OCI-LY3 (cell line): Measurements from ENCODE around the gene TRIO.

Source experiments
- H2AFZ ChIP-seq: fragments of 200-600, 300-600 bp; shearing (Covaris generic); 2 replicates; pipeline ENCODE4 v1.6.0; 2014; ENCODE audit warnings: antibody characterized with exemption, low read depth, low read length
- H3K27ac ChIP-seq: fragments of 200-600, 300-600 bp; sonication (generic); 2 replicates; pipeline ENCODE4 v1.5.1; 2014; ENCODE audit warnings: mild to moderate bottlenecking, low read length, moderate library complexity, mixed read lengths
- H3K27me3 ChIP-seq: fragments of 200-600, 300-600 bp; sonication (generic); 2 replicates; pipeline ENCODE4 v1.6.1; 2014; ENCODE audit warnings: low read depth, low read length, mixed read lengths
- H3K36me3 ChIP-seq: fragments of 200-600, 300-600 bp; sonication (generic); replicated peaks from 2 replicates; pipeline ENCODE3; 2014; ENCODE audit warnings: low read depth, low read length, mixed read lengths
- H3K4me1 ChIP-seq: fragments of 300-600, 200-600 bp; sonication (generic); 2 replicates; pipeline ENCODE4 v1.6.1; 2014; ENCODE audit warnings: low read length, mixed read lengths
- H3K4me2 ChIP-seq: fragments of 200-600, 300-600 bp; sonication (generic); 2 replicates; pipeline ENCODE4 v1.6.1; 2014; ENCODE audit warnings: low read length, mixed read lengths
- H3K4me3 ChIP-seq: fragments of 300-600, 200-600 bp; sonication (generic); 2 replicates; pipeline ENCODE4 v1.5.1; 2014; ENCODE audit warnings: antibody characterized with exemption, mild to moderate bottlenecking, low read length, moderate library complexity
- H3K79me2 ChIP-seq: fragments of 300-600, 200-600 bp; shearing (Covaris generic); 2 replicates; pipeline ENCODE4 v1.6.1; 2014; ENCODE audit warnings: mild to moderate bottlenecking, low read length, mixed read lengths
- H3K9ac ChIP-seq: fragments of 300-600, 200-600 bp; shearing (Covaris generic); 2 replicates; pipeline ENCODE4 v1.6.0; 2014; ENCODE audit warnings: mild to moderate bottlenecking, low read length, moderate library complexity
- H3K9me3 ChIP-seq: fragments of 200-600, 300-600 bp; shearing (Covaris generic); 2 replicates; pipeline ENCODE4 v1.6.1; 2014; ENCODE audit warnings: low read length, mixed read lengths; ENCODE audit not compliant: insufficient read depth
- H4K20me1 ChIP-seq: fragments of 200-600, 300-600 bp; sonication (generic); 2 replicates; pipeline ENCODE4 v1.6.1; 2016; ENCODE audit warnings: low read length, mixed read lengths; ENCODE audit not compliant: insufficient read depth
- EZH2phosphoT487 ChIP-seq: fragments of 200-600 bp; shearing (Covaris generic); IDR thresholded peaks from 2 replicates; pipeline ENCODE4 v1.6.1; 2018; ENCODE audit warnings: antibody characterized with exemption, mixed run types, low read depth
- TF ChIP-seq, protein P1 (sequence below): fragments of 200-600, 300-600 bp; sonication (generic); IDR thresholded peaks from 2 replicates; pipeline ENCODE4 v1.5.1; 2014; ENCODE audit warnings: antibody characterized with exemption, low read length, low read depth

TRIO gene

DNA sequence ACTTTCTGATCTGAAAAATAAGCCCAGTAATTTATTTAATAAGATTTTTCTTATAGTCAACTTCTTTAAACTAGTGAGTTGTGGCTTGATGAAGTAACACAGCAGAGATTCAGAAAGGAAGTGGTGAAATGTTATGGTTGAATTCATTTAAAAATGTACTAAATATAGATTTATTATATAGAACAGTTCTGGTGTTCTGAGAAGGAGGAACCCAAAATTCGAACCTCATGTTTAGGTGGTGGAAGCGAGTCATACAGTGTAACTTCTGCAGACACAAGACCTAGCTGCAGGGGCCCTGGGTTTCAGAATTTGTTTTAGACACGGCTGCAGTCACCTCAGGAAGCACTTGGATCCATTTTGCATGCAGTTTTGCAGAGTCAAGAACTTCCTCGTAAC lies 188.2 kb downstream of the TRIO start:
- peaks cover 6% of the 10 kb centered on the region for H3K4me1 ChIP-seq
- no peaks in the 10 kb centered on the region for H3K9me3 ChIP-seq
- H3K27ac ChIP-seq: no peak overlapping the region
- H3K4me3 ChIP-seq: no peak overlapping the region
- no peak overlapping the region for H3K4me2 ChIP-seq
- no peak overlapping the region for H2AFZ ChIP-seq
- H3K27me3 ChIP-seq: no peaks in the 10 kb centered on the region; the same call in 1 of the 2 replicates
- no peaks in the 10 kb centered on the region for H4K20me1 ChIP-seq
- H3K79me2 ChIP-seq: no peaks in the 10 kb centered on the region
- H3K36me3 ChIP-seq: no peaks in the 10 kb centered on the region
- H3K9ac ChIP-seq: no peak overlapping the region
- TF ChIP-seq, protein P1, sequence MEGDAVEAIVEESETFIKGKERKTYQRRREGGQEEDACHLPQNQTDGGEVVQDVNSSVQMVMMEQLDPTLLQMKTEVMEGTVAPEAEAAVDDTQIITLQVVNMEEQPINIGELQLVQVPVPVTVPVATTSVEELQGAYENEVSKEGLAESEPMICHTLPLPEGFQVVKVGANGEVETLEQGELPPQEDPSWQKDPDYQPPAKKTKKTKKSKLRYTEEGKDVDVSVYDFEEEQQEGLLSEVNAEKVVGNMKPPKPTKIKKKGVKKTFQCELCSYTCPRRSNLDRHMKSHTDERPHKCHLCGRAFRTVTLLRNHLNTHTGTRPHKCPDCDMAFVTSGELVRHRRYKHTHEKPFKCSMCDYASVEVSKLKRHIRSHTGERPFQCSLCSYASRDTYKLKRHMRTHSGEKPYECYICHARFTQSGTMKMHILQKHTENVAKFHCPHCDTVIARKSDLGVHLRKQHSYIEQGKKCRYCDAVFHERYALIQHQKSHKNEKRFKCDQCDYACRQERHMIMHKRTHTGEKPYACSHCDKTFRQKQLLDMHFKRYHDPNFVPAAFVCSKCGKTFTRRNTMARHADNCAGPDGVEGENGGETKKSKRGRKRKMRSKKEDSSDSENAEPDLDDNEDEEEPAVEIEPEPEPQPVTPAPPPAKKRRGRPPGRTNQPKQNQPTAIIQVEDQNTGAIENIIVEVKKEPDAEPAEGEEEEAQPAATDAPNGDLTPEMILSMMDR: no peak
- TF ChIP-seq EZH2phosphoT487: no peak

DNA sequence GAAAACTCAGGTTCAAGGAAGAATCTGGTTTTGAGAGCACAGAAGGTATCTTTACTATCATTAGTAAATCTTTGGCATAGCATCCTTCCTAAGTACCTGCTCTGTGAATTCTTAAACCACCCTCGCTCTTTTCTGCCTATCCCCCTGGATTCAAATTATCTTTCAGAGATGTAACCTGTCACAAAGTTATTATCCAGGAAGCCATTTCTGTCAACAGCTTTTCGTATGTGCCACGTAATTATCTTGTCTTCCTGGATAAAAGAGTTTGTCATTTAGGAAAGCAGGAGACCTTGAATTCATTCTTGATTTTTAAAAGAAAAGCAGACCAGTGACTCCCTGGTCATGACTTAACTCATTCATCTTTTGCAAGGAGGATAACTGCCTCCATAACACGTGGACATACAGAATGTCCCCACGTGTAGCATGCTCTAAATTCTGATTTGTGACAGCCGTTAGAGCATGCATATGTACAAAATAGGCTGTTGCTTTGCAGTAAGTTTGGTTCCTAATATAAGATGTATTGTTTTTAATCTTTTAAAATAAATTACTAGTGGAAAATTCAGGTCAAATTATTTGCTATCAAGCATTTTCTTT lies 189.0 kb downstream of the TRIO start:
- no peak overlapping the region for H2AFZ ChIP-seq
- H3K36me3 ChIP-seq: no peaks in the 10 kb centered on the region
- no peaks in the 10 kb centered on the region; the same call in 1 of the 2 replicates for H3K27me3 ChIP-seq
- no peak overlapping the region for H3K27ac ChIP-seq
- no peaks in the 10 kb centered on the region for H4K20me1 ChIP-seq
- H3K79me2 ChIP-seq: no peaks in the 10 kb centered on the region
- H3K4me3 ChIP-seq: no peak overlapping the region
- H3K9me3 ChIP-seq: no peaks in the 10 kb centered on the region
- no peak overlapping the region for H3K4me2 ChIP-seq
- peaks cover 6% of the 10 kb centered on the region for H3K4me1 ChIP-seq
- TF ChIP-seq EZH2phosphoT487: no peak
- TF ChIP-seq, protein P1: no peak
- no peak overlapping the region for H3K9ac ChIP-seq

DNA sequence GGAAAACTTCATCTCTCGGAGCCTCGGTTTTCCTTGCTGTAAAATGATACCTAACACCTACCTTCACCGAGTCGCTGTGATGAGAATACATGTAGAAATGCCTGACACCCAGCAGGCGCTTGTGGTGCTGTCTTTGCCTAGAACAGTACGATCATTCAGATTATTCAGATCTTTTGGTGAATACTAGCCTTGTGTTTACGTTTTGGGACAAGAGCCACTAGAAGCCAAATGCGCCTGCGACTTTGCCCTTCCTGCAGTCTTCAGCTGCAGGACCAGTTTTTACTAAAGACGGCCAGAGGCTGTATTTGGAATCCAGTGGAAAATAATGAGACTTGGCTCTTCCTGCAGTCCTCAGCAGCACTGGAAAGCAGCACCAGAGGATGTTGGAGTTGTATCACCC lies 189.6 kb downstream of the TRIO start:
- Histone ChIP-seq H3K9me3 (no peaks in the 10 kb centered on the region), H3K79me2 (no peaks in the 10 kb centered on the region), H2AFZ (no peak overlapping the region), H3K27me3 (no peaks in the 10 kb centered on the region; the same call in 1 of the 2 replicates), H4K20me1 (no peaks in the 10 kb centered on the region), H3K4me3 (no peak overlapping the region), H3K36me3 (no peaks in the 10 kb centered on the region), H3K4me2 (no peak overlapping the region), H3K9ac (no peak overlapping the region), H3K27ac (no peak overlapping the region), H3K4me1 (peaks cover 6% of the 10 kb centered on the region)
- TF ChIP-seq EZH2phosphoT487: no peak
- TF ChIP-seq, protein P1: no peak

DNA sequence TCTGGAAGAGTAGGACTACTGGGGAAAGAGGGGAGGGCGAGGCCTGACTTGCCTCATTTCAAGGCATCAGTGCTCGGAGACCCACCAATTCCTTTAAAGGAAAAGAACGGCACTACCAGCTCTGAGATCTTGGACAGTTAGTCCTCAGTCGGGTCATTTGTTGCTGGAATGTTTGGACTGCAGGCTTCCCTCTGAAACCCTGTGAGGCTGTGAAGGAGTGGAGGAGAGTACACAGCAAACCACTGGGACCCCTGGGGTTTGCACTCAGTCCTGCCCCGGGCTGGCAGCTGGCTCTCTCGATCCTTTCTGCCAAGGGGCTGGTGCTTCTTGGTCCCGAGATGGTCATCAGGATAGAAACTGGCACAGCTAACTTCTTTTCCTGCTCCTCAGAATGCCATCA lies 194.5 kb downstream of the TRIO start:
- H3K27me3 ChIP-seq: no peaks in the 10 kb centered on the region
- peaks cover 12% of the 10 kb centered on the region for H3K4me1 ChIP-seq
- H3K9me3 ChIP-seq: no peaks in the 10 kb centered on the region
- no peak overlapping the region for H3K27ac ChIP-seq
- H3K4me3 ChIP-seq: no peak overlapping the region
- no peaks in the 10 kb centered on the region for H3K79me2 ChIP-seq
- H4K20me1 ChIP-seq: no peaks in the 10 kb centered on the region
- no peak overlapping the region for H3K4me2 ChIP-seq
- no peaks in the 10 kb centered on the region for H3K36me3 ChIP-seq
- TF ChIP-seq, protein P1: no peak
- no peak for TF ChIP-seq EZH2phosphoT487
- H3K9ac ChIP-seq: no peak overlapping the region
- no peak overlapping the region for H2AFZ ChIP-seq
